Measurements from ENCODE around the gene AGBL4.

GRCh38 chr1:48582408-48582807 lies 1441.3 kb downstream of the AGBL4 start:
- no peak for TF ChIP-seq POLR2A (IDR thresholded peaks at IDR 0.05)
- TF ChIP-seq, protein P1, sequence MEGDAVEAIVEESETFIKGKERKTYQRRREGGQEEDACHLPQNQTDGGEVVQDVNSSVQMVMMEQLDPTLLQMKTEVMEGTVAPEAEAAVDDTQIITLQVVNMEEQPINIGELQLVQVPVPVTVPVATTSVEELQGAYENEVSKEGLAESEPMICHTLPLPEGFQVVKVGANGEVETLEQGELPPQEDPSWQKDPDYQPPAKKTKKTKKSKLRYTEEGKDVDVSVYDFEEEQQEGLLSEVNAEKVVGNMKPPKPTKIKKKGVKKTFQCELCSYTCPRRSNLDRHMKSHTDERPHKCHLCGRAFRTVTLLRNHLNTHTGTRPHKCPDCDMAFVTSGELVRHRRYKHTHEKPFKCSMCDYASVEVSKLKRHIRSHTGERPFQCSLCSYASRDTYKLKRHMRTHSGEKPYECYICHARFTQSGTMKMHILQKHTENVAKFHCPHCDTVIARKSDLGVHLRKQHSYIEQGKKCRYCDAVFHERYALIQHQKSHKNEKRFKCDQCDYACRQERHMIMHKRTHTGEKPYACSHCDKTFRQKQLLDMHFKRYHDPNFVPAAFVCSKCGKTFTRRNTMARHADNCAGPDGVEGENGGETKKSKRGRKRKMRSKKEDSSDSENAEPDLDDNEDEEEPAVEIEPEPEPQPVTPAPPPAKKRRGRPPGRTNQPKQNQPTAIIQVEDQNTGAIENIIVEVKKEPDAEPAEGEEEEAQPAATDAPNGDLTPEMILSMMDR (IDR thresholded peaks at IDR 0.05), result no peak

All from lower leg skin (tissue), 3 donors.